Thyroid gland (tissue), 4 donors: ENCODE data around the gene NTN5. TPM values are rescaled to one million over a fixed set of nuclear protein-coding genes. Genes with fewer than 3 reads are reported as not detected.

Source experiments
- DNase-seq, 2 donors: peaks; one replicate each; pipeline ENCODE4 v3.0.0-alpha.2; 2019
- H3K27ac ChIP-seq, 3 donors: fragments of 200-600 bp; sonication (generic); 1 replicate in 2 of 3; 2 replicates in 1 of 3; pipeline ENCODE4 v1.5.1; 2016 to 2019; ENCODE audit warnings: mild to moderate bottlenecking in 1 of 3, moderate library complexity in 1 of 3
- H3K27me3 ChIP-seq: fragments of 200-600 bp; sonication (generic); one replicate; pipeline ENCODE4 v1.5.1; 2019
- H3K36me3 ChIP-seq, 2 donors: fragments of 200-600 bp; sonication (generic); one replicate each; pipeline ENCODE4 v1.5.1; 2016 to 2019
- H3K4me1 ChIP-seq, 2 donors: fragments of 200-600 bp; sonication (generic); one replicate each; pipeline ENCODE4 v1.5.1; 2017 to 2019
- H3K4me3 ChIP-seq, 3 donors: fragments of 200-600 bp; sonication (generic); replicated peaks in 1 of 3; 1 replicate in 2 of 3; 2 replicates in 1 of 3; pipeline ENCODE4 v1.5.1; 2016; ENCODE audit warnings: mild to moderate bottlenecking in 1 of 3
- H3K9me3 ChIP-seq: fragments of 200-600 bp; sonication (generic); one replicate; pipeline ENCODE4 v1.5.1; 2017
- CTCF ChIP-seq, 6 experiments: fragments of 200-600 bp in 3 of 6; fragments of 450-650 bp in 3 of 6; sonication (generic) in 3 of 6; IDR thresholded peaks; one replicate each; pipeline ENCODE4 v1.5.1; 2016 to 2019; ENCODE audit warnings: antibody characterized with exemption in 6 of 6, mild to moderate bottlenecking in 2 of 6, inconsistent platforms in 1 of 6, moderate library complexity in 1 of 6
- POLR2A ChIP-seq, 2 donors: fragments of 450-650 bp; IDR thresholded peaks; one replicate each; pipeline ENCODE4 v1.6.1; 2017; ENCODE audit warnings: antibody characterized with exemption in 2 of 2, mild to moderate bottlenecking in 2 of 2, moderate library complexity in 1 of 2
- WGBS, 2 donors: methylation state at CpG; one replicate each; pipeline ENCODE4 v1.1.5; 2017; 5-methylcytosine and 5-hydroxymethylcytosine counted together
- intact Hi-C: fragments of 100-400 bp; cut with DNase I; formaldehyde crosslinking; loops from one replicate; pipeline ENCODE4 v1.15.1; 2023
- total RNA-seq, 4 donors: library from RNA; depleted of rRNA; stranded (reverse); fragments of >200 nt; gene quantifications; one replicate each; pipeline ENCODE4 v1.2.3, GENCODE V29; 2016

Gene NTN5
- total RNA-seq, 4 donors from 2014 or later = 0.45 to 1.2 (median 0.78) TPM; not detected in 1

DNA sequence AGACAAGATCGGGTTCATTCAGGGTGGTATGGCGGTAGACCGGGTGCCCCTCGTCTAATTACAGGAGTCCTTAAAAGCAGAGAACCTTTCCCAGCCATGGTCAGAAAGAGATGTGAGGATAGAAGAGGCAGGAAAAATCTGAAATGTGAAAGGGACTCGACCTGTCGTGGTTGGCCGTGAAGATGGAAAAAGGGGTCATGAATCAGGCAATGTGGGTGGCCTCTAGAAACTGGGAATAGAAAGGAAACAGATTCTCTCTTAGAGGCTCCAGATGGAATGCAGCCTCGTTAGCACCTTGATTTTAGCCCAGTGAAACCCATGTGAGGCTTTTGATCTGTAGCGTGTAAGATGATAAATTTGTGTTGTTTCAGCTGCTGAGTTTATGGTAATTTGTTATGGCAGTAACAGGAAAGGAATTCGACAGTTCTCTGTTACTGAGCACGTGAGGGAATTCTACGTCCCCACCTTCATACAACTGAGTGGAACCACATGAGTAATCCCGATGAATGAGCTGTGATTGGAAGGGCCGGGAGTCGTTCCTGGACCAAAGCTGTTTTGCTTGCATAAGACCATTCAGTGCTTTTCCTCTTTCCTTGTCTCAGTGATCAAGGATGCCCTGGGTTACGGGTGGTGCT, 15.9 kb downstream of the NTN5 start:
- peaks cover 0 to 3% of the 10 kb centered on the region in 2 donors for H3K4me1 ChIP-seq
- 27 to 30% methylated on average over 16 of the region's 16 CpGs for WGBS, 2 donors
- H3K27ac ChIP-seq = no peak overlapping the region
- no peaks in the 10 kb centered on the region for H3K9me3 ChIP-seq
- no peaks in the 10 kb centered on the region for H3K36me3 ChIP-seq
- peak; percentile 32 to 49 for DNase-seq
- intact Hi-C loops = no loop called here
- H3K4me3 ChIP-seq = no peak overlapping the region
- TF ChIP-seq CTCF (IDR thresholded peaks at IDR 0.05) (no peak), POLR2A (IDR thresholded peaks at IDR 0.05) (no peak)
- no peaks in the 10 kb centered on the region for H3K27me3 ChIP-seq

- Histone ChIP-seq H3K9me3 (no peaks in the 10 kb centered on the region), H3K4me3 (no peak overlapping the region), H3K27me3 (no peaks in the 10 kb centered on the region), H3K36me3 (no peaks in the 10 kb centered on the region), H3K27ac (no peak overlapping the region), H3K4me1 (peaks cover 4 to 6% of the 10 kb centered on the region in 2 donors)
- no peak for DNase-seq
- WGBS, 2 donors = 45 to 57% methylated on average over 7 to 10 of the region's 11 CpGs
- intact Hi-C loops = no loop called here
- TF ChIP-seq CTCF (IDR thresholded peaks at IDR 0.05) = no peak
- TF ChIP-seq POLR2A (IDR thresholded peaks at IDR 0.05) = no peak
Observed at GRCh38 chr19:48654299-48655059, 18.3 kb downstream of the NTN5 start.

- Histone ChIP-seq H3K27ac (no peak overlapping the region), H3K4me1 (peaks cover 5 to 12% of the 10 kb centered on the region in 2 donors), H3K36me3 (no peaks in the 10 kb centered on the region), H3K4me3 (no peak overlapping the region), H3K27me3 (no peaks in the 10 kb centered on the region), H3K9me3 (no peaks in the 10 kb centered on the region)
- WGBS, 2 donors = 63 to 89% methylated on average over 3 to 5 of the region's 5 CpGs
- TF ChIP-seq CTCF (IDR thresholded peaks at IDR 0.05) (no peak), POLR2A (IDR thresholded peaks at IDR 0.05) (no peak)
- intact Hi-C loops = no loop called here
- DNase-seq = no peak
Observed at GRCh38 chr19:48651683-48652048, 21.2 kb downstream of the NTN5 start.

GRCh38 chr19:48650974-48651682, 21.7 kb downstream of the NTN5 start:
- Histone ChIP-seq H3K4me3 (no peak overlapping the region), H3K27me3 (no peaks in the 10 kb centered on the region), H3K27ac (no peak overlapping the region), H3K36me3 (no peaks in the 10 kb centered on the region), H3K4me1 (peaks cover 5 to 12% of the 10 kb centered on the region in 2 donors), H3K9me3 (no peaks in the 10 kb centered on the region)
- DNase-seq = no peak
- intact Hi-C loops = no loop called here
- 94 to 95% methylated on average over 12 of the region's 12 CpGs for WGBS, 2 donors
- TF ChIP-seq CTCF (IDR thresholded peaks at IDR 0.05) (no peak), POLR2A (IDR thresholded peaks at IDR 0.05) (no peak)
